SK-N-SH (cell line): Measurements from ENCODE around the gene SPACA7. TPM values are rescaled to one million over a fixed set of nuclear protein-coding genes. Genes with fewer than 3 reads are reported as not detected.

ENCODE experiments used
- CTCF ChIA-PET: fragments of 300-600, 350-600 bp; formaldehyde crosslinking; extraction: SDS; loops from one replicate; lab custom pipeline; 2021; lab: Yijun Ruan, JAX
- POLR2A ChIA-PET: fragments of 350-600 bp; sonication (Branson Sonifier 250); formaldehyde crosslinking; extraction: SDS; loops from one replicate; lab custom pipeline; 2020; ENCODE audit warnings: antibody characterized with exemption, inconsistent platforms; lab: Yijun Ruan, JAX
- DNase-seq: peaks from one replicate; pipeline ENCODE4 v3.0.0; 2012
- H2AFZ ChIP-seq: fragments of 200-600 bp; sonication (generic); 2 replicates; pipeline ENCODE4 v1.8.1; 2016; ENCODE audit warnings: antibody characterized with exemption, mild to moderate bottlenecking, low read depth
- H3F3A ChIP-seq: fragments of 200-600 bp; sonication (generic); replicated peaks from 2 replicates; pipeline ENCODE3; 2016; ENCODE audit warnings: antibody characterized with exemption, mild to moderate bottlenecking; ENCODE audit not compliant: insufficient read depth
- H3K27ac ChIP-seq, 2 experiments: fragments of 200-500 bp in 1 of 2; fragments of 200-600 bp in 1 of 2; sonication (Bioruptor generic) in 1 of 2; sonication (generic), shearing (Covaris generic) in 1 of 2; 2 replicates each; pipeline versions ENCODE4 v1.5.1 to v1.6.1; 2014 to 2016; ENCODE audit warnings: low read depth in 2 of 2, inconsistent platforms in 1 of 2, low read length in 1 of 2, mild to moderate bottlenecking in 1 of 2, mixed read lengths in 1 of 2
- H3K27me3 ChIP-seq: fragments of 200-600 bp; sonication (generic), shearing (Covaris generic); 2 replicates; pipeline ENCODE4 v1.6.1; 2016; ENCODE audit warnings: mixed run types; ENCODE audit not compliant: insufficient read depth
- H3K36me3 ChIP-seq, 2 experiments: fragments of 200-500 bp in 1 of 2; fragments of 200-600 bp in 1 of 2; sonication (Bioruptor generic) in 1 of 2; sonication (generic) in 1 of 2; replicated peaks in 1 of 2; 2 replicates each; pipeline versions ENCODE3 to v1.5.1; 2014 to 2016; ENCODE audit warnings: low read length in 1 of 2, mild to moderate bottlenecking in 1 of 2; ENCODE audit not compliant: insufficient read depth in 2 of 2, control insufficient read depth in 1 of 2
- H3K4me1 ChIP-seq, 2 experiments: fragments of 200-500 bp in 1 of 2; fragments of 200-600 bp in 1 of 2; sonication (Bioruptor generic) in 1 of 2; sonication (generic), shearing (Covaris generic) in 1 of 2; 2 replicates each; pipeline versions ENCODE4 v1.5.1 to v1.6.1; 2014 to 2016; ENCODE audit warnings: low read depth in 1 of 2, low read length in 1 of 2, mixed run types in 1 of 2; ENCODE audit not compliant: insufficient read depth in 2 of 2, control insufficient read depth in 1 of 2
- H3K4me2 ChIP-seq: fragments of 200-600 bp; sonication (generic), shearing (Covaris generic); 2 replicates; pipeline ENCODE4 v1.6.1; 2017; ENCODE audit warnings: mixed run types
- H3K4me3 ChIP-seq, 2 experiments: fragments of 200-500 bp in 1 of 2; fragments of 200-600 bp in 1 of 2; sonication (Bioruptor generic) in 1 of 2; sonication (generic), shearing (Covaris generic) in 1 of 2; 2 replicates each; pipeline versions ENCODE4 v1.5.1 to v1.8.1; 2014 to 2016; ENCODE audit warnings: low read depth in 2 of 2, inconsistent platforms in 1 of 2, low read length in 1 of 2, mild to moderate bottlenecking in 1 of 2, mixed read lengths in 1 of 2, moderate library complexity in 1 of 2
- H3K79me2 ChIP-seq: fragments of 200-600 bp; sonication (generic); 2 replicates; pipeline ENCODE4 v1.8.1; 2017; ENCODE audit warnings: mild to moderate bottlenecking; ENCODE audit not compliant: insufficient read depth
- H3K9ac ChIP-seq: fragments of 200-600 bp; sonication (generic); 2 replicates; pipeline ENCODE4 v1.6.1; 2017; ENCODE audit warnings: mixed run types
- H3K9me2 ChIP-seq: fragments of 200-600 bp; sonication (generic); 2 replicates; pipeline ENCODE4 v1.6.1; 2017; ENCODE audit warnings: mixed run types
- H3K9me3 ChIP-seq: fragments of 200-600 bp; sonication (generic); 2 replicates; pipeline ENCODE4 v1.6.1; 2017; ENCODE audit warnings: mixed run types, mild to moderate bottlenecking, moderate library complexity
- H4K20me1 ChIP-seq: fragments of 200-600 bp; sonication (generic); 2 replicates; pipeline ENCODE4 v1.6.1; 2017; ENCODE audit warnings: mild to moderate bottlenecking, mixed run types; ENCODE audit not compliant: insufficient read depth
- CHD2 ChIP-seq: fragments of 150-350 bp; IDR thresholded peaks from 2 replicates; pipeline ENCODE4 v1.6.1; 2018; ENCODE audit warnings: low read length; ENCODE audit not compliant: partially characterized antibody
- ELF1 ChIP-seq: IDR thresholded peaks from 2 replicates; pipeline ENCODE4 v1.4.0; 2012
- EP300 ChIP-seq, 2 experiments: IDR thresholded peaks; 2 replicates each; pipeline versions ENCODE4 v1.4.0 to v1.6.1; 2012; ENCODE audit warnings: borderline replicate concordance in 1 of 2, low read depth in 1 of 2, low read length in 1 of 2
- EZH2phosphoT487 ChIP-seq: fragments of 200-600 bp; sonication (generic); IDR thresholded peaks from 2 replicates; pipeline ENCODE4 v1.6.1; 2017; ENCODE audit warnings: low read depth, mixed run types, mild to moderate bottlenecking, antibody characterized with exemption, moderate library complexity, borderline replicate concordance
- GABPA ChIP-seq: IDR thresholded peaks from 2 replicates; pipeline ENCODE4 v1.4.0; 2012; ENCODE audit warnings: low read depth, mild to moderate bottlenecking
- IRF3 ChIP-seq: fragments of 150-350 bp; IDR thresholded peaks from 2 replicates; pipeline ENCODE4 v1.6.1; 2016; ENCODE audit warnings: mild to moderate bottlenecking, low read depth, low read length
- MXI1 ChIP-seq: IDR thresholded peaks from 2 replicates; pipeline ENCODE4 v1.6.1; 2012; ENCODE audit warnings: mild to moderate bottlenecking, low read depth, low read length, improper control_type of control experiment
- NFIC ChIP-seq: IDR thresholded peaks from 2 replicates; pipeline ENCODE4 v1.4.0; 2012; ENCODE audit warnings: borderline replicate concordance
- NRF1 ChIP-seq: IDR thresholded peaks from 2 replicates; pipeline ENCODE4 v1.6.1; 2012; ENCODE audit warnings: low read depth, mild to moderate bottlenecking, low read length
- RAD21 ChIP-seq: IDR thresholded peaks from 2 replicates; pipeline ENCODE4 v1.6.1; 2012; ENCODE audit warnings: mild to moderate bottlenecking, low read length
- RFX5 ChIP-seq: IDR thresholded peaks from 2 replicates; pipeline ENCODE4 v1.6.1; 2012; ENCODE audit warnings: mild to moderate bottlenecking, improper control_type of control experiment, low read length
- RXRA ChIP-seq: IDR thresholded peaks from 2 replicates; pipeline ENCODE4 v1.4.0; 2012; ENCODE audit warnings: low read depth, mild to moderate bottlenecking, borderline replicate concordance
- SIN3A ChIP-seq: IDR thresholded peaks from 2 replicates; pipeline ENCODE4 v1.6.1; 2012; ENCODE audit warnings: low read depth, mild to moderate bottlenecking, low read length, moderate library complexity, borderline replicate concordance
- SMC3 ChIP-seq: IDR thresholded peaks from 2 replicates; pipeline ENCODE4 v1.6.1; 2012; ENCODE audit warnings: low read depth, low read length, improper control_type of control experiment
- TAF1 ChIP-seq: IDR thresholded peaks from 2 replicates; pipeline ENCODE4 v1.6.1; 2012; ENCODE audit warnings: low read depth, mild to moderate bottlenecking, low read length, moderate library complexity, borderline replicate concordance
- TCF12 ChIP-seq: IDR thresholded peaks from 2 replicates; pipeline ENCODE4 v1.4.0; 2012
- TEAD4 ChIP-seq: IDR thresholded peaks from 2 replicates; pipeline ENCODE4 v1.4.0; 2012; ENCODE audit warnings: mild to moderate bottlenecking, borderline replicate concordance; ENCODE audit not compliant: insufficient read depth
- USF1 ChIP-seq: IDR thresholded peaks from 2 replicates; pipeline ENCODE4 v1.4.0; 2012; ENCODE audit warnings: low read depth, borderline replicate concordance
- WGBS: methylation state at CpG from one replicate; pipeline ENCODE4 v1.1.6; 2017; ENCODE audit warnings: low lambda C conversion rate; 5-methylcytosine and 5-hydroxymethylcytosine counted together
- polyA plus RNA-seq, 3 experiments: library from polyadenylated mRNA; depleted of rRNA; stranded (reverse); fragments of >200 nt; gene quantifications; 2 replicates each; pipeline ENCODE4 v1.2.3, GENCODE V29; 2012

Gene SPACA7
- polyA plus RNA-seq, 1 of the 3 experiments (the other 2 are of a cell fraction): not detected

- TF ChIP-seq TCF12: no peak
Measured at GRCh38 chr13:112353856-112354255, 22.3 kb upstream of the SPACA7 start (continued).

GRCh38 chr13:112354330-112355273, 21.6 kb upstream of the SPACA7 start:
- no peaks in the 10 kb centered on the region for H3K4me1 ChIP-seq
- ChIA-PET POLR2A (interaction anchor here (0.6 kb wide), 1 partner anchor 1639 kb away, joined by 3 read pairs; no protein-coding TSS in a partner anchor), CTCF (no interaction called here)
- no peaks in the 10 kb centered on the region for H3K79me2 ChIP-seq
- no peak overlapping the region for H3K9ac ChIP-seq
- no peak for TF ChIP-seq RFX5
- H3K4me3 ChIP-seq: no peak overlapping the region
- no peak overlapping the region for H3K4me2 ChIP-seq
- H2AFZ ChIP-seq: no peak overlapping the region
- no peaks in the 10 kb centered on the region for H3K36me3 ChIP-seq
- no peaks in the 10 kb centered on the region for H3K9me2 ChIP-seq
- WGBS: 7% methylated on average over 16 of the region's 32 CpGs
- H3F3A ChIP-seq: no peaks in the 10 kb centered on the region
- no peaks in the 10 kb centered on the region for H4K20me1 ChIP-seq
- no peaks in the 10 kb centered on the region; the same call in 1 of the 2 replicates for H3K27me3 ChIP-seq
- H3K9me3 ChIP-seq: no peaks in the 10 kb centered on the region
- no peak overlapping the region for H3K27ac ChIP-seq
- DNase-seq: no peak

GRCh38 chr13:112355274-112355838, 20.8 kb upstream of the SPACA7 start:
- no peaks in the 10 kb centered on the region for H3K9me3 ChIP-seq
- H3K36me3 ChIP-seq: no peaks in the 10 kb centered on the region
- H3K79me2 ChIP-seq: no peaks in the 10 kb centered on the region
- no peaks in the 10 kb centered on the region for H3K9me2 ChIP-seq
- no peaks in the 10 kb centered on the region for H4K20me1 ChIP-seq
- H3F3A ChIP-seq: no peaks in the 10 kb centered on the region
- no peak overlapping the region for H2AFZ ChIP-seq
- ChIA-PET CTCF (no interaction called here), POLR2A (no interaction called here)
- no peaks in the 10 kb centered on the region; the same call in 1 of the 2 replicates for H3K27me3 ChIP-seq
- 1% methylated on average over 10 of the region's 15 CpGs for WGBS
- H3K9ac ChIP-seq: no peak overlapping the region
- no peak overlapping the region for H3K4me2 ChIP-seq
- no peaks in the 10 kb centered on the region for H3K4me1 ChIP-seq
- no peak overlapping the region for H3K27ac ChIP-seq
- DNase-seq: no peak
- TF ChIP-seq IRF3 (no peak), ELF1 (no peak), SMC3 (no peak), GABPA (no peak), SIN3A (no peak), EZH2phosphoT487 (no peak), CHD2 (no peak), EP300 (IDR thresholded peaks at IDR 0.05; ENCODE audit: borderline replicate concordance in 1 of 2, low read depth in 1 of 2, low read length in 1 of 2) (no peak), NRF1 (no peak), RXRA (no peak), NFIC (no peak), TAF1 (no peak), USF1 (no peak), RAD21 (no peak), MXI1 (no peak), TEAD4 (no peak)
- H3K4me3 ChIP-seq: no peak overlapping the region
